Transverse colon (tissue), 4 donors: ENCODE data around the gene SCN9A. TPM values are rescaled to one million over a fixed set of nuclear protein-coding genes. Genes with fewer than 3 reads are reported as not detected.
"Not testable (repeated sequence)": the region's sequence is repeated elsewhere in the genome, so short reads cannot be mapped to it uniquely, and the experiment has no call there.

Experiments
- DNase-seq: peaks from one replicate; pipeline ENCODE4 v3.0.0-alpha.2; 2019
- H3K27ac ChIP-seq, 4 donors: fragments of 200-600 bp; sonication (generic); 2 replicates each; pipeline ENCODE4 v1.5.1; 2016 to 2018; ENCODE audit warnings: inconsistent platforms in 4 of 4
- H3K27me3 ChIP-seq: fragments of 200-600 bp; sonication (generic); 2 replicates; pipeline ENCODE4 v1.5.1; 2017; ENCODE audit warnings: inconsistent platforms
- H3K36me3 ChIP-seq, 4 donors: fragments of 200-600 bp; sonication (generic); 2 replicates each; pipeline ENCODE4 v1.5.1; 2017 to 2019; ENCODE audit warnings: inconsistent platforms in 4 of 4
- H3K4me1 ChIP-seq, 4 donors: fragments of 200-600 bp; sonication (generic); 2 replicates each; pipeline ENCODE4 v1.5.1; 2017 to 2020; ENCODE audit warnings: inconsistent platforms in 4 of 4
- H3K4me3 ChIP-seq, 4 donors: fragments of 200-600 bp; sonication (generic); 1 replicate in 1 of 4; 2 replicates in 3 of 4; pipeline versions ENCODE4 v1.5.1 to v1.6.1; 2017 to 2019; ENCODE audit warnings: inconsistent platforms in 4 of 4
- H3K9me3 ChIP-seq, 2 donors: fragments of 200-600 bp; sonication (generic); 2 replicates each; pipeline ENCODE4 v1.5.1; 2017 to 2019; ENCODE audit warnings: inconsistent platforms in 2 of 2
- EP300 ChIP-seq: sonication (generic); formaldehyde crosslinking; IDR thresholded peaks from one replicate; pipeline ENCODE4 v1.6.1; 2017; ENCODE audit warnings: antibody characterized with exemption, low read depth
- POLR2A ChIP-seq: fragments of 450-650 bp; IDR thresholded peaks from one replicate; pipeline ENCODE4 v1.6.1; 2016; ENCODE audit warnings: antibody characterized with exemption, mild to moderate bottlenecking, moderate library complexity
- POLR2AphosphoS5 ChIP-seq, 3 donors: sonication (generic); formaldehyde crosslinking; IDR thresholded peaks; one replicate each; pipeline ENCODE4 v1.6.1; 2016; ENCODE audit warnings: antibody characterized with exemption in 3 of 3
- WGBS, 2 donors: methylation state at CpG; one replicate each; pipeline ENCODE4 v1.1.5; 2018; ENCODE audit warnings: low coverage in 1 of 2; 5-methylcytosine and 5-hydroxymethylcytosine counted together
- in situ Hi-C, 4 donors: fragments of 200-750 bp; cut with MboI; loops; one replicate each; pipeline versions ENCODE4 v1.15.0 to v1.15.1; 2017; ENCODE audit warnings: low sequenced_read_pairs in 3 of 4, low pct_ligation_motif_present in 1 of 4, low pct_unique_long_range_greater_than_20kb in 1 of 4
- intact Hi-C: fragments of 100-400 bp; cut with DNase I; formaldehyde crosslinking; loops from one replicate; pipeline ENCODE4 v1.15.1; 2023; ENCODE audit warnings: low total_unique reads
- total RNA-seq, 4 donors: library from RNA; depleted of rRNA; stranded (reverse); fragments of >200 nt; gene quantifications; one replicate each; pipeline ENCODE4 v1.1.0, GENCODE V29; 2016
- TF ChIP-seq, protein P1 (sequence below), 5 experiments: fragments of 200-600 bp in 3 of 5; fragments of 450-650 bp in 2 of 5; sonication (generic) in 3 of 5; IDR thresholded peaks; 1 replicate in 2 of 5; 2 replicates in 3 of 5; pipeline ENCODE4 v1.5.1; 2016 to 2017; ENCODE audit warnings: antibody characterized with exemption in 5 of 5, inconsistent platforms in 3 of 5, mild to moderate bottlenecking in 2 of 5, moderate library complexity in 1 of 5

SCN9A gene
- total RNA-seq, 4 donors from 2014 or later = 13.1 to 35.8 (median 24.5) TPM

DNA sequence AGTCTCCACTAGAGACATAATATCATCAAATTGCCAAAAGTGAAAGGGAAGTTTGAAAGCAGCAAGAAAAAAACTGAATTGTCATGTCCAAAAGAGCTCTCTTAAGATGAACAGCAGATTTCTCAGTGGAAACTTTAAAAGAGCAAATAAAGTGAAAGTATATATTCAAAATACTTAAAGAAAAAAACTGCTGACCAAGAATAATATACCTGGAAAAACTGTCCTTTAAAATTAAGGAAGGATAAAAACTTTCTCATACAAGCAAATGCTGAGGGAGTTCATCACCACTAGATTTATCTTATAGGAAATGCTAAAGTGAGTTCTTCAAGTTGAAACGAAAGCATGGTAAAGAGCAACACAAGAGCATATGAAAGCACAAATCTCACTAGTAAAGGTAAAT lies 164.7 kb downstream of the SCN9A start:
- peaks cover 0 to under 1% (median 0%) of the 10 kb centered on the region in 4 donors for H3K36me3 ChIP-seq
- no peaks in the 10 kb centered on the region for H3K4me1 ChIP-seq
- no peak overlapping the region for H3K27ac ChIP-seq
- in situ Hi-C loops (no loop called here), intact Hi-C loops (no loop called here)
- H3K9me3 ChIP-seq = peaks cover 3 to 7% of the 10 kb centered on the region in 2 donors
- WGBS, 2 donors = 92% methylated on average over 1 of the region's 1 CpG
- H3K4me3 ChIP-seq = no peak overlapping the region
- TF ChIP-seq, protein P1, sequence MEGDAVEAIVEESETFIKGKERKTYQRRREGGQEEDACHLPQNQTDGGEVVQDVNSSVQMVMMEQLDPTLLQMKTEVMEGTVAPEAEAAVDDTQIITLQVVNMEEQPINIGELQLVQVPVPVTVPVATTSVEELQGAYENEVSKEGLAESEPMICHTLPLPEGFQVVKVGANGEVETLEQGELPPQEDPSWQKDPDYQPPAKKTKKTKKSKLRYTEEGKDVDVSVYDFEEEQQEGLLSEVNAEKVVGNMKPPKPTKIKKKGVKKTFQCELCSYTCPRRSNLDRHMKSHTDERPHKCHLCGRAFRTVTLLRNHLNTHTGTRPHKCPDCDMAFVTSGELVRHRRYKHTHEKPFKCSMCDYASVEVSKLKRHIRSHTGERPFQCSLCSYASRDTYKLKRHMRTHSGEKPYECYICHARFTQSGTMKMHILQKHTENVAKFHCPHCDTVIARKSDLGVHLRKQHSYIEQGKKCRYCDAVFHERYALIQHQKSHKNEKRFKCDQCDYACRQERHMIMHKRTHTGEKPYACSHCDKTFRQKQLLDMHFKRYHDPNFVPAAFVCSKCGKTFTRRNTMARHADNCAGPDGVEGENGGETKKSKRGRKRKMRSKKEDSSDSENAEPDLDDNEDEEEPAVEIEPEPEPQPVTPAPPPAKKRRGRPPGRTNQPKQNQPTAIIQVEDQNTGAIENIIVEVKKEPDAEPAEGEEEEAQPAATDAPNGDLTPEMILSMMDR (IDR thresholded peaks at IDR 0.05) = no peak
- TF ChIP-seq POLR2AphosphoS5 (IDR thresholded peaks at IDR 0.05) = no peak
- TF ChIP-seq POLR2A = no peak
- no peak for TF ChIP-seq EP300
- no peaks in the 10 kb centered on the region for H3K27me3 ChIP-seq
- DNase-seq = no peak

DNA sequence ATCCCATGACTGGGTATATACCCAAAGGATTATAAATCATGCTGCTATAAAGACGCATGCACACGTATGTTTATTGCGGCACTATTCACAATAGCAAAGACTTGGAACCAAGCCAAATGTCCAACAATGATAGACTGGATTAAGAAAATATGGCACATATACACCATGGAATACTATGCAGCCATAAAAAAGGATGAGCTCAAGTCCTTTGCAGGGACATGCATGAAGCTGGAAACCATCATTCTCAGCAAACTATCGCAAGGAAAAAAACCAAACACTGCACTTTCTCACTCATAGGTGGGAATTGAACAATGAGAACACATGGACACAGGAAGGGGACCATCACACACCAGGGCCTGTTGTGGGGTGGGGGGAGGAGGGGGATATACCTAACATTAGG lies 165.8 kb downstream of the SCN9A start:
- H3K4me3 ChIP-seq, H3K27ac ChIP-seq, intact Hi-C loops, H3K36me3 ChIP-seq, H3K27me3 ChIP-seq, DNase-seq, H3K9me3 ChIP-seq, H3K4me1 ChIP-seq, in situ Hi-C loops: not testable (repeated sequence)
- WGBS, 2 donors = 90 to 95% methylated on average over 3 to 4 of the region's 4 CpGs

DNA sequence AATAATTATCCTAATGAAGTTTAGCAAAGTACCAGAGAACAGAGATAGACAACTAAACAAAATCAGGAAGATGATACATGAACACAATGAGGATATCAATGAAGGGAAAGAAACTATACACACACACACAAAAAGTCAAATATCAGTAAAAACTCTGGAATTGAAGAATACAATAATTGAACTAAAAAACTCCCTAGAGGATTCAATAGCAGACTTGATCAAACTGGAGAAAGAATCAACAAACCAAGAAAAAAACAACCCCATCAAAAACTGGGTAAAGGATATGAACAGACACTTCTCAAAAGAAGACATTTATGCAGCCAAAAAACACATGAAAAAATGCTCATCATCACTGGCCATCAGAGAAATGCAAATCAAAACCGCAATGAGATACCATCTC lies 166.4 kb downstream of the SCN9A start:
- H3K27me3 ChIP-seq = not testable (repeated sequence)

DNA sequence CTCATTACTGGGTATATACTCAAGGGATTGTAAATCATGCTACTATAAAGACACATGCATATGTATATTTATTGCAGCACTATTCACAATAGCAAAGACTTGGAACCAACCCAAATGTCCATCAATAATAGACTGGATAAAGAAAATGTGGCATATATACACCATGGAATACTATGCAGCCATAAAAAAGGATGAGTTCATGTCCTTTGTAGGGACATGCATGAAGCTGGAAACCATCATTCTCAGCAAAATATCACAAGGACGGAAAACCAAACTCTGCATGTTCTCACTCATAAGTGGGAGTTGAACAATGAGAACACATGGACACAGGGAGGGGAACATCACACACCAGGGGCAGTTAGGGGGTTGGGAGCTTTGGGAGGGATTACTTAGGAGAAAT lies 169.6 kb downstream of the SCN9A start:
- H3K36me3 ChIP-seq, H3K9me3 ChIP-seq, in situ Hi-C loops, H3K4me3 ChIP-seq, intact Hi-C loops, DNase-seq, H3K4me1 ChIP-seq, H3K27me3 ChIP-seq, H3K27ac ChIP-seq: not testable (repeated sequence)
- 83 to 96% methylated on average over 1 of the region's 1 CpG for WGBS, 2 donors

More for the DNA sequence above, 166.4 kb downstream of the SCN9A start:
- no CpG with 5 or more reads among the region's 1 CpG for WGBS, 2 donors
- in situ Hi-C loops, H3K27ac ChIP-seq, H3K36me3 ChIP-seq, H3K4me3 ChIP-seq, DNase-seq, intact Hi-C loops, H3K4me1 ChIP-seq, H3K9me3 ChIP-seq: not testable (repeated sequence)

DNA sequence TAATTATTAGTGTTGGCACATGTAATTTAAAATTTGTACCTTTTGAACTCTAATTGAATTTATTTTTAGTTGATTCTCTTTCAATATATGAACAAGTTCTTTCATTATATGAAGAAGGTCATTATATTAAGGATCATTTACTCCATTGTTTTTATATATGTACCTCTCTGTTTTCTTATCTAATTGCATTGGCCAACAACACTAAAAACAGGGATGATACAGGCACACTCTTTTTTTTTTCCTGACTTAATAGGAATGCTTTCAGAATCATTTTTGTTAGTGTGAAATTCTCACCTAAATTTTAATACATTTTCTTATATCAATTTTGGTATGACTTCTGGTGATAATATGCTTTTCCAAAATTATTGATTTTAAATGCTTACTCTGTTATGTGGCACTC lies 173.0 kb downstream of the SCN9A start:
- in situ Hi-C loops (no loop called here), intact Hi-C loops (no loop called here)
- H3K36me3 ChIP-seq = peaks cover 0 to 7% (median 0%) of the 10 kb centered on the region in 4 donors
- no peak for TF ChIP-seq POLR2A
- TF ChIP-seq POLR2AphosphoS5 (IDR thresholded peaks at IDR 0.05) = no peak
- TF ChIP-seq, protein P1 (IDR thresholded peaks at IDR 0.05) = no peak
- H3K27ac ChIP-seq = no peak overlapping the region
- peaks cover 6 to 10% of the 10 kb centered on the region in 2 donors for H3K9me3 ChIP-seq
- H3K4me1 ChIP-seq = no peaks in the 10 kb centered on the region
- DNase-seq = no peak
- H3K27me3 ChIP-seq = no peaks in the 10 kb centered on the region
- no peak overlapping the region for H3K4me3 ChIP-seq

DNA sequence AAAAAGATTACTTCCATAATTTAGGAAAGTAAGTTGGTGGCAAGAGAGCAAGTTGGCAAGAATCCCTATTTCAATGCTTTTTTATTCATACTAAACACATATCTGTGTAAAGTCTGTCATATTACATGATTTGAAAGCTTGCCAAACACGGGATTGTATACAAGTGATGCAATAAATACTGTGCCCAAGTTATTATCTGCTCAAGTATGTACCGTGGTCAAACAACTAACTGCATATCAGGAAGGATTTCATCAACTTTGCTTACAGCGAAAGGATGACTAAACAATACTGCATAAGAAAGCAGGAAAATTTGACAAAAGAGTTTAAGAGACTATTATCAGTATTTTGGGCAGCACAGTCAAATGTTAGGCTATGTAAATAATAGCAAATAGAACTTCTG lies 178.3 kb downstream of the SCN9A start:
- Histone ChIP-seq H3K36me3 (no peaks in the 10 kb centered on the region), H3K27me3 (no peaks in the 10 kb centered on the region), H3K9me3 (no peaks in the 10 kb centered on the region), H3K4me3 (no peak overlapping the region), H3K4me1 (no peaks in the 10 kb centered on the region), H3K27ac (no peak overlapping the region)
- intact Hi-C loops (no loop called here), in situ Hi-C loops (no loop called here)
- TF ChIP-seq, protein P1 (IDR thresholded peaks at IDR 0.05) = no peak
- TF ChIP-seq POLR2A = no peak
- DNase-seq = no peak
- 68 to 70% methylated on average over 3 of the region's 3 CpGs for WGBS, 2 donors
